Calu3 (cell line): Measurements from ENCODE around the gene MEI1. TPM values are rescaled to one million over a fixed set of nuclear protein-coding genes. Genes with fewer than 3 reads are reported as not detected.
"Not testable (repeated sequence)": the region's sequence is repeated elsewhere in the genome, so short reads cannot be mapped to it uniquely, and the experiment has no call there.

Source experiments
- BruUV-seq: library from RNA; stranded (reverse); fragments of 400-500 nt; replicated peaks from 2 replicates; lab custom pipeline; 2021; lab: Mats Ljungman, UMichigan
- CTCF ChIA-PET: fragments of 300-600 bp; sonication (Branson Sonifier 250); formaldehyde crosslinking; loops from one replicate; lab custom pipeline; 2022; ENCODE audit warnings: antibody characterized with exemption; lab: Charles Lee
- DNase-seq: peaks from one replicate; pipeline ENCODE4 v3.0.0; 2022
- H3K27ac Mint-ChIP-seq: one replicate; pipeline ENCODE4 v1.8.0; 2022; ENCODE audit warnings: mixed read lengths; ENCODE audit not compliant: unreplicated experiment
- H3K27me3 Mint-ChIP-seq: one replicate; pipeline ENCODE4 v1.8.0; 2022; ENCODE audit warnings: mixed read lengths; ENCODE audit not compliant: unreplicated experiment
- H3K36me3 Mint-ChIP-seq: one replicate; pipeline ENCODE4 v1.8.0; 2022; ENCODE audit warnings: mild to moderate bottlenecking, moderate library complexity, mixed read lengths; ENCODE audit not compliant: insufficient read depth, unreplicated experiment
- H3K4me1 Mint-ChIP-seq: one replicate; pipeline ENCODE4 v1.8.0; 2022; ENCODE audit warnings: mild to moderate bottlenecking, low read depth, mixed read lengths; ENCODE audit not compliant: unreplicated experiment
- H3K4me3 Mint-ChIP-seq: one replicate; pipeline ENCODE4 v1.8.0; 2022; ENCODE audit warnings: mild to moderate bottlenecking, low read depth, moderate library complexity, mixed read lengths; ENCODE audit not compliant: unreplicated experiment
- H3K9me3 Mint-ChIP-seq: one replicate; pipeline ENCODE4 v1.8.0; 2022; ENCODE audit warnings: low read depth, mixed read lengths; ENCODE audit not compliant: unreplicated experiment
- intact Hi-C: fragments of 100-400 bp; cut with micrococcal nuclease; formaldehyde crosslinking; loops from one replicate; pipeline ENCODE4 v1.10.0; 2022; ENCODE audit not compliant: unreplicated experiment
- total RNA-seq: library from RNA; stranded (reverse); gene quantifications from 2 replicates; pipeline ENCODE4 v1.2.3, GENCODE V29; 2022
- TF ChIP-seq, protein P1 (sequence below): fragments of 200-600 bp; IDR thresholded peaks from one replicate; pipeline ENCODE4 v1.8.0; 2022; ENCODE audit warnings: antibody characterized with exemption; ENCODE audit not compliant: unreplicated experiment

MEI1 gene
- total RNA-seq, 1 experiment from 2014 or later, result 0.68 TPM

DNA sequence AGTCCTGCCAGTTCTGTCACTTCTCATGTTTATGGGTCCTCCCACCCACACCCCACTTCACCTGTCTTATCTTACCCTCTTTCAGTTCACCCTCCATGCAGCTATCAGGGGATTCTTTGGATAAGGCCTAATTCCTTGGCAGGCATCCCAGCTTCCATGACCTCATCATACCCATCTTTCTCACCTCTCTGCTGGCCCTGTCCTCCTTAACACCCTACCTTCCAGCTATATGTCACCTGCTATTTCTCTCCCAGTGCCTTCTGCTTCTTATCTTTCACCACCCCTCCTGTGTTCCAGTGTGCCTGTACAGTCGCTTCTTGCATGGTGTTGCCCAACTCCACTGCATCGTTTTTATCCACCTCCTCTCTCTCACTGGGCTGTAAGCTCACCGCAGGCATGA lies 38.9 kb upstream of the MEI1 start:
- DNase-seq, result no peak
- BruUV-seq, result no TSS peak
- Mint-ChIP-seq H3K36me3 (peaks cover 87% of the 10 kb centered on the region), H3K9me3 (no peaks in the 10 kb centered on the region), H3K4me3 (no peak overlapping the region), H3K4me1 (no peaks in the 10 kb centered on the region), H3K27ac (peak overlapping the region; percentile 24), H3K27me3 (no peaks in the 10 kb centered on the region)
- CTCF ChIA-PET, result no interaction called here
- TF ChIP-seq, protein P1, sequence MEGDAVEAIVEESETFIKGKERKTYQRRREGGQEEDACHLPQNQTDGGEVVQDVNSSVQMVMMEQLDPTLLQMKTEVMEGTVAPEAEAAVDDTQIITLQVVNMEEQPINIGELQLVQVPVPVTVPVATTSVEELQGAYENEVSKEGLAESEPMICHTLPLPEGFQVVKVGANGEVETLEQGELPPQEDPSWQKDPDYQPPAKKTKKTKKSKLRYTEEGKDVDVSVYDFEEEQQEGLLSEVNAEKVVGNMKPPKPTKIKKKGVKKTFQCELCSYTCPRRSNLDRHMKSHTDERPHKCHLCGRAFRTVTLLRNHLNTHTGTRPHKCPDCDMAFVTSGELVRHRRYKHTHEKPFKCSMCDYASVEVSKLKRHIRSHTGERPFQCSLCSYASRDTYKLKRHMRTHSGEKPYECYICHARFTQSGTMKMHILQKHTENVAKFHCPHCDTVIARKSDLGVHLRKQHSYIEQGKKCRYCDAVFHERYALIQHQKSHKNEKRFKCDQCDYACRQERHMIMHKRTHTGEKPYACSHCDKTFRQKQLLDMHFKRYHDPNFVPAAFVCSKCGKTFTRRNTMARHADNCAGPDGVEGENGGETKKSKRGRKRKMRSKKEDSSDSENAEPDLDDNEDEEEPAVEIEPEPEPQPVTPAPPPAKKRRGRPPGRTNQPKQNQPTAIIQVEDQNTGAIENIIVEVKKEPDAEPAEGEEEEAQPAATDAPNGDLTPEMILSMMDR, result no peak
- intact Hi-C loops, result no loop called here

DNA sequence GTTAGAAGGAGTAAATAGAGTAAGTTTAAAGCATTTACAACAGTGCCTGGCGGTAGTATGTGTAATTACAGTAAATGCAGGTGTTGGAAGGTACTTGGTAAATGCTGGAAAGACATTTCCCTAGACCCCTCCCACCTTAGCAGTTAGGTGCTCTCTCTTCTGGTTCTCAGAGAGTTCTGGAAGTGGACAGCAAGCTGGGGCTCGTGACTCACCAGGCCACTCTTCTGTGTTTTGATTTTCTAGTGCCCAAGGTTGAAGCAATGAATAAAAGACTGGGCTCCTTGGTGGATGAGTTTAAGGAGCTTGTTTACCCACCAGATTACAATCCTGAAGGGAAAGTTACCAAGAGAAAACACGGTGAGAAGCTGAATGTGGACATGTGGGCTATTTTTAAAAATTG lies 38.2 kb upstream of the MEI1 start:
- intact Hi-C loops, result no loop called here
- no peak for DNase-seq
- BruUV-seq, result no TSS peak
- Mint-ChIP-seq H3K27me3 (no peaks in the 10 kb centered on the region), H3K4me1 (no peaks in the 10 kb centered on the region), H3K36me3 (peaks cover 82% of the 10 kb centered on the region), H3K9me3 (no peaks in the 10 kb centered on the region), H3K4me3 (no peak overlapping the region), H3K27ac (no peak overlapping the region)
- CTCF ChIA-PET, result no interaction called here
- TF ChIP-seq, protein P1, result no peak

DNA sequence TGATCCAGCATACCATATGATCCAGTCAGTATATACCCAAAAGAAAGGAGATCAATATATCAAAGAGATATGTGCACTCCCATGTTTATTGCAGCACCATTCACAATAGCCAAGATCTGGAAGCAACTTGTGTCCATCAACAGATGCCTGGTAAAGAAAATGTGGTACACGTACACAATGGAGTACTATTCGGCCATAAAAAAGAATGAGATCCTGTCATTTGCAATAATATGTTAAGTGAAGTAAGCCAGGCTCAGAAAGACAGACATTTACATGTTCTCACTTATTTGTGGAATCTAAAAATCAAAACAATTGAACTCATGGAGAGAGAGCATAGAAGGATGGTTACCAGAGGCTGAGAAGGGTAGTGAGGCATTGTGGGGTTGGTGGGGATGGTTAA lies 37.6 kb upstream of the MEI1 start:
- no TSS peak for BruUV-seq
- TF ChIP-seq, protein P1, result no peak
- peaks cover 82% of the 10 kb centered on the region for H3K36me3 Mint-ChIP-seq
- H3K4me1 Mint-ChIP-seq, result peaks cover 2% of the 10 kb centered on the region
- no peaks in the 10 kb centered on the region for H3K27me3 Mint-ChIP-seq
- H3K4me3 Mint-ChIP-seq, result no peak overlapping the region
- no peak for DNase-seq
- H3K27ac Mint-ChIP-seq, result peak overlapping the region; percentile 12
- intact Hi-C loops, result no loop called here
- CTCF ChIA-PET, result no interaction called here
- H3K9me3 Mint-ChIP-seq, result no peaks in the 10 kb centered on the region

DNA sequence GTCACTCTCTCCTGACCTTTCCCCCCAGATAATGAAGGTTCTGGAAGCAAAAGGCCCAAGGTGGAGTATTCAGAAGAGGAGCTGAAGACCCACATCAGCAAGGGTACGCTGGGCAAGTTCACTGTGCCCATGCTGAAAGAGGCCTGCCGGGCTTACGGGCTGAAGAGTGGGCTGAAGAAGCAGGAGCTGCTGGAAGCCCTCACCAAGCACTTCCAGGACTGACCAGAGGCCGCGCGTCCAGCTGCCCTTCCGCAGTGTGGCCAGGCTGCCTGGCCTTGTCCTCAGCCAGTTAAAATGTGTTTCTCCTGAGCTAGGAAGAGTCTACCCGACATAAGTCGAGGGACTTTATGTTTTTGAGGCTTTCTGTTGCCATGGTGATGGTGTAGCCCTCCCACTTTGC lies 35.7 kb upstream of the MEI1 start:
- H3K4me3 Mint-ChIP-seq, H3K9me3 Mint-ChIP-seq, intact Hi-C loops, DNase-seq, BruUV-seq, H3K27me3 Mint-ChIP-seq, H3K27ac Mint-ChIP-seq: not testable (repeated sequence)
- CTCF ChIA-PET, result interaction anchor here (0.6 to 0.8 kb wide), 2 partner anchors 8 to 13 kb away, joined by 3 to 4 read pairs; no protein-coding TSS in a partner anchor
- H3K4me1 Mint-ChIP-seq, result peaks cover 13% of the 10 kb centered on the region
- peaks cover 76% of the 10 kb centered on the region for H3K36me3 Mint-ChIP-seq

DNA sequence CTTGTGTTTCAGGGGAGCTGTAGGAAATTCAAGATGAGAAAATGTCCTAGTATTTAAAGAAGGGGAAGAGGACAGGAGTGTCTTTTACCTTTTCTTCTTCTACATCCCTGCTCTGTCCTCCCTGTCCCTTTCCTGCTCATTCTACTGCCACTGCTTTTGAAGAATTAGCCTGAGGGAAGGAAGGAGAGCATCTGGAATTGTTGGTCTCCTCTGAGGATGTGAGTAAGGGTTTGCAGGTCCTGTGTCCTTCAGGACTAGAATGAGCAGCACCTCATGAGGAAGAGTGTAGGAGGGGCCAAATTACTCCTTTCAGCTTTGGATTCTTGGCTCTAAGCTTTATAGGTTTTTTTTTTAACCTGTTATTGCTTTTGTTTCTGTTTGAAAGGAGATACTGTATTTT lies 34.8 kb upstream of the MEI1 start:
- Mint-ChIP-seq H3K27ac (peak overlapping the region; percentile 37), H3K9me3 (no peaks in the 10 kb centered on the region), H3K4me1 (peaks cover 13% of the 10 kb centered on the region), H3K27me3 (no peaks in the 10 kb centered on the region), H3K4me3 (no peak overlapping the region), H3K36me3 (peaks cover 76% of the 10 kb centered on the region)
- TF ChIP-seq, protein P1, result no peak
- no peak for DNase-seq
- intact Hi-C loops, result no loop called here
- CTCF ChIA-PET, result interaction anchor here (0.6 kb wide), 1 partner anchor 20 kb away, joined by 3 read pairs; no protein-coding TSS in a partner anchor
- no TSS peak for BruUV-seq
